ENCODE results near the gene CRBN.

GRCh38 chr3:3200632-3201212 is 21.2 kb upstream of the CRBN start:
- TF ChIP-seq ZNF274 (IDR thresholded peaks at IDR 0.05; ENCODE audit: low read depth, low read length) = no peak
- TF ChIP-seq YY1 (IDR thresholded peaks at IDR 0.05; ENCODE audit: insufficient read depth, insufficient read length) = no peak
- no peak for TF ChIP-seq SUZ12 (IDR thresholded peaks at IDR 0.05; ENCODE audit: extremely low read depth, insufficient read depth, insufficient read length)

Measured in NT2/D1 (cell line).